PFSK-1 (cell line): ENCODE data around the gene FZD2.

Experiments
- FOXP2 ChIP-seq: optimal IDR thresholded peaks from 2 replicates; pipeline ENCODE3; 2011; ENCODE audit warnings: borderline replicate concordance, control low read depth, inconsistent platforms; ENCODE audit not compliant: insufficient read depth; ENCODE audit errors: extremely low read length, extremely low read depth
- POLR2AphosphoS5 ChIP-seq: IDR thresholded peaks from 2 replicates; pipeline ENCODE4 v1.6.1; 2012; ENCODE audit warnings: low read depth, mild to moderate bottlenecking, control low read depth, low read length, moderate library complexity
- SIN3A ChIP-seq: IDR thresholded peaks from 2 replicates; pipeline ENCODE4 v1.6.1; 2012; ENCODE audit warnings: mild to moderate bottlenecking, low read length, moderate library complexity, borderline replicate concordance; ENCODE audit not compliant: insufficient read depth
- TAF1 ChIP-seq: IDR thresholded peaks from 2 replicates; pipeline ENCODE4 v1.6.1; 2012; ENCODE audit warnings: low read length, control low read depth, borderline replicate concordance; ENCODE audit not compliant: insufficient read depth
- TF ChIP-seq, protein P1 (sequence below), 2 experiments: IDR thresholded peaks; 2 replicates each; pipeline versions ENCODE4 v1.6.1 to v1.8.0; 2011 to 2012; ENCODE audit warnings: low read depth in 2 of 2, low read length in 2 of 2, control low read depth in 1 of 2, inconsistent platforms in 1 of 2, mild to moderate bottlenecking in 1 of 2, moderate library complexity in 1 of 2; ENCODE audit not compliant: insufficient read depth in 1 of 2

FZD2 gene

DNA sequence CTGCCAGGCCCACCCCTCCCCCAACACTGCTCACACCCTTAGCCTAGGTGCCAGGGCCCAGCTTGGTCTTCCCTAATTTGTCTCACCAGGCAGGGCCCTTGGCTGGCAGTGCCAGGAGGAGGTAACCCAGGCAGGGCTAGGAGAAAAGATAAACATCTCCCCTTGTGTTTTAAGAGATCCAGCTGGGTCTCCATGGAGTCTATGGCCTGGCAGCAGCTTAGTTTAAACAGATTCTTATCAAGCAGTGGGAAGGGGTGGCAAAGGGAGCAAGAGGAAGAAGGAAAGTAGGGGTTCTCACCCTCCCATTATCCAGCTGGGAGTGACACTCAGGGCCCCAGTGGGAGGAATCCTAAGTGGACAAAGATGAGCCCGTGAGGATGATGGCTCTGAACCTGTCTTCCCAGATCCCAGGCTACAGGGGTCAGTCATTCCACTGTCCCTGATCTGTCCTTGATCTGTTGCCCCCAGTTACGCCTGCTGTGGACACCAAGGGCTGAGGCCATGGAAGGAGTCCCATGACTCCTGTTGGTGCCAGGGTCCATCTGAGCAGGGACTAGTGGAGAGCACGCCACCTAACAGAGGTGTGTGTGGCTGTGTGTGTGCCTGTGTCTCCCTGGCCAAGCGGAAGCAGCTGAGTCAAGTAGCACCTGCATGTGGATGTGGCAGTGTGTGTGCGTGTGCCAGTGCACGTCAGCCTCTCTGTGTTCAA lies 51.6 kb downstream of the FZD2 start:
- TF ChIP-seq TAF1 (peak; percentile 0; the same call in 1 of the 2 replicates), FOXP2 (no peak)

DNA sequence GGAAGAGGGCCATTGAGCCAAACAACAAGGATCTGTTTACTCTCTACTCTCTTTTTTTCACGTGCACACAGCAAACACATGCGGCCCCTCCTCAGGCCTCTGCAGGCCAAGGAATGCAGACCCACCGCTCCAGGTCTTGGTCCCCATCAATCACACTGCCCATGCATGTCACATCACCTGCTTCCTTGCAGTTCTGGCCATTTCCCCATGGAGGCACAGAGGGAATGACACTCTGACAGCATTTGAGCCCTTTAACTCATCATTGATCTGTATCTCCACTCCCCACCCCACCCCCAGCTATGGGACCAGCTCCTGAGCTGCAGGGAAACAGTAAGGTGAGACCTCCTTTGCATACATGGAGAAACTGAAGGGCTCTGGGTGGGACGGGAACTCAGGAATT lies 53.0 kb downstream of the FZD2 start:
- TF ChIP-seq SIN3A (no peak), FOXP2 (no peak), POLR2AphosphoS5 (no peak), TAF1 (no peak)
- TF ChIP-seq, protein P1, sequence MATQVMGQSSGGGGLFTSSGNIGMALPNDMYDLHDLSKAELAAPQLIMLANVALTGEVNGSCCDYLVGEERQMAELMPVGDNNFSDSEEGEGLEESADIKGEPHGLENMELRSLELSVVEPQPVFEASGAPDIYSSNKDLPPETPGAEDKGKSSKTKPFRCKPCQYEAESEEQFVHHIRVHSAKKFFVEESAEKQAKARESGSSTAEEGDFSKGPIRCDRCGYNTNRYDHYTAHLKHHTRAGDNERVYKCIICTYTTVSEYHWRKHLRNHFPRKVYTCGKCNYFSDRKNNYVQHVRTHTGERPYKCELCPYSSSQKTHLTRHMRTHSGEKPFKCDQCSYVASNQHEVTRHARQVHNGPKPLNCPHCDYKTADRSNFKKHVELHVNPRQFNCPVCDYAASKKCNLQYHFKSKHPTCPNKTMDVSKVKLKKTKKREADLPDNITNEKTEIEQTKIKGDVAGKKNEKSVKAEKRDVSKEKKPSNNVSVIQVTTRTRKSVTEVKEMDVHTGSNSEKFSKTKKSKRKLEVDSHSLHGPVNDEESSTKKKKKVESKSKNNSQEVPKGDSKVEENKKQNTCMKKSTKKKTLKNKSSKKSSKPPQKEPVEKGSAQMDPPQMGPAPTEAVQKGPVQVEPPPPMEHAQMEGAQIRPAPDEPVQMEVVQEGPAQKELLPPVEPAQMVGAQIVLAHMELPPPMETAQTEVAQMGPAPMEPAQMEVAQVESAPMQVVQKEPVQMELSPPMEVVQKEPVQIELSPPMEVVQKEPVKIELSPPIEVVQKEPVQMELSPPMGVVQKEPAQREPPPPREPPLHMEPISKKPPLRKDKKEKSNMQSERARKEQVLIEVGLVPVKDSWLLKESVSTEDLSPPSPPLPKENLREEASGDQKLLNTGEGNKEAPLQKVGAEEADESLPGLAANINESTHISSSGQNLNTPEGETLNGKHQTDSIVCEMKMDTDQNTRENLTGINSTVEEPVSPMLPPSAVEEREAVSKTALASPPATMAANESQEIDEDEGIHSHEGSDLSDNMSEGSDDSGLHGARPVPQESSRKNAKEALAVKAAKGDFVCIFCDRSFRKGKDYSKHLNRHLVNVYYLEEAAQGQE (IDR thresholded peaks at IDR 0.05; ENCODE audit: insufficient read depth in 1 of 2, low read depth in 2 of 2, low read length in 2 of 2): no peak
